Gastrocnemius medialis (tissue), 4 donors: ENCODE data around the gene ENG. TPM values are rescaled to one million over a fixed set of nuclear protein-coding genes. Genes with fewer than 3 reads are reported as not detected.

Experiments used
- ATAC-seq, 2 donors: fragments of 150-250 bp; one replicate each; pipeline ENCODE4 v1.9.1; 2016
- DNase-seq, 2 donors: peaks; one replicate each; pipeline ENCODE4 v3.0.0-alpha.2; 2019
- H3K27ac ChIP-seq, 4 donors: fragments of 200-600 bp; sonication (generic); 1 replicate in 1 of 4; 2 replicates in 3 of 4; pipeline ENCODE4 v1.5.1; 2016 to 2018; ENCODE audit warnings: mild to moderate bottlenecking in 2 of 4, moderate library complexity in 1 of 4
- H3K27me3 ChIP-seq, 3 donors: fragments of 200-600 bp; sonication (generic) in 2 of 3; 1 replicate in 1 of 3; 2 replicates in 2 of 3; pipeline versions ENCODE4 v1.5.1 to v1.6.0; 2016 to 2019; ENCODE audit warnings: mild to moderate bottlenecking in 1 of 3, moderate library complexity in 1 of 3
- H3K36me3 ChIP-seq, 2 donors: fragments of 200-600 bp; sonication (generic) in 1 of 2; one replicate each; pipeline ENCODE4 v1.5.1; 2017 to 2018
- H3K4me1 ChIP-seq, 2 donors: fragments of 200-600 bp; sonication (generic) in 1 of 2; one replicate each; pipeline ENCODE4 v1.5.1; 2016 to 2017; ENCODE audit warnings: mild to moderate bottlenecking in 2 of 2
- H3K4me3 ChIP-seq, 4 donors: fragments of 200-600 bp; sonication (generic) in 3 of 4; 1 replicate in 1 of 4; 2 replicates in 3 of 4; pipeline ENCODE4 v1.5.1; 2016 to 2019; ENCODE audit warnings: mild to moderate bottlenecking in 2 of 4
- H3K9me3 ChIP-seq, 3 donors: fragments of 200-600 bp; sonication (generic) in 2 of 3; 1 replicate in 1 of 3; 2 replicates in 2 of 3; pipeline ENCODE4 v1.5.1; 2016 to 2019
- POLR2A ChIP-seq, 2 donors: fragments of 450-650 bp; IDR thresholded peaks; one replicate each; pipeline ENCODE4 v1.6.1; 2017; ENCODE audit warnings: antibody characterized with exemption in 2 of 2, mild to moderate bottlenecking in 2 of 2, moderate library complexity in 2 of 2
- in situ Hi-C, 4 donors: fragments of 200-750 bp; cut with MboI; loops; one replicate each; pipeline versions ENCODE4 v1.15.0 to v1.8.0; 2017; ENCODE audit warnings: low sequenced_read_pairs in 4 of 4
- intact Hi-C: fragments of 100-400 bp; cut with DNase I; formaldehyde crosslinking; loops from one replicate; pipeline ENCODE4 v1.15.1; 2023; ENCODE audit warnings: low total_unique reads
- total RNA-seq, 4 donors: library from RNA; depleted of rRNA; stranded (reverse); fragments of >200 nt; gene quantifications; one replicate each; pipeline versions ENCODE4 v1.1.0 to v1.2.3, GENCODE V29; 2016
- TF ChIP-seq, protein P1 (sequence below), 5 experiments: fragments of 450-650 bp in 3 of 5; fragments of 200-600 bp in 2 of 5; sonication (generic) in 2 of 5; IDR thresholded peaks in 4 of 5; conservative IDR thresholded peaks in 1 of 5; 1 replicate in 4 of 5; 2 replicates in 1 of 5; pipeline ENCODE4 v1.5.1; 2016 to 2019; ENCODE audit warnings: antibody characterized with exemption in 5 of 5, mild to moderate bottlenecking in 3 of 5, moderate library complexity in 3 of 5

Gene ENG
- total RNA-seq, 4 donors from 2014 or later = 27.4 to 49.8 (median 32.6) TPM

DNA sequence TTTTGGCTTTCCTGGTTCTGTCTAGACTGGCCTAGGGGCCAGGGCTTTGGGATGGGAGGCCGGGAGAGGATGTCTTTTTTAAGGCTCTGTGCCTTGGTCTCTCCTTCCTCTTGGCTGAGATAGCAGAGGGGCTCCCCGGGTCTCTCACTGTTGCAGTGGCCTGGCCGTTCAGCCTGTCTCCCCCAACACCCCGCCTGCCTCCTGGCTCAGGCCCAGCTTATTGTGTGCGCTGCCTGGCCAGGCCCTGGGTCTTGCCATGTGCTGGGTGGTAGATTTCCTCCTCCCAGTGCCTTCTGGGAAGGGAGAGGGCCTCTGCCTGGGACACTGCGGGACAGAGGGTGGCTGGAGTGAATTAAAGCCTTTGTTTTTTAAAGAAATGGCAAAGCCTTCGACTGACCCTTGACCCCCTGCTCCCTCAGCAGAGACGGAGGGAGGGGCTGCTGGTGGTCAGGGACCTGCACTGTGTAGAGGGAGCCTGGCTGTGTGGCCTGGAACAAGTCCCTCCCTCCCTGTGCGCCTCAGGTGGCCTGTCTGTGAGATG, 40.7 kb downstream of the ENG start:
- H3K4me3 ChIP-seq = no peak overlapping the region
- peak overlapping the region in 1 of 4 donors; percentile 4 for H3K27ac ChIP-seq
- peaks cover 12% of the 10 kb centered on the region in 2 donors for H3K4me1 ChIP-seq
- intact Hi-C loops (no loop called here), in situ Hi-C loops (no loop called here)
- ATAC-seq (peak in 1 of 2 donors; percentile 9), DNase-seq (no peak)
- H3K27me3 ChIP-seq = no peaks in the 10 kb centered on the region
- H3K36me3 ChIP-seq = peaks cover 0 to 74% of the 10 kb centered on the region in 2 donors
- TF ChIP-seq, protein P1, sequence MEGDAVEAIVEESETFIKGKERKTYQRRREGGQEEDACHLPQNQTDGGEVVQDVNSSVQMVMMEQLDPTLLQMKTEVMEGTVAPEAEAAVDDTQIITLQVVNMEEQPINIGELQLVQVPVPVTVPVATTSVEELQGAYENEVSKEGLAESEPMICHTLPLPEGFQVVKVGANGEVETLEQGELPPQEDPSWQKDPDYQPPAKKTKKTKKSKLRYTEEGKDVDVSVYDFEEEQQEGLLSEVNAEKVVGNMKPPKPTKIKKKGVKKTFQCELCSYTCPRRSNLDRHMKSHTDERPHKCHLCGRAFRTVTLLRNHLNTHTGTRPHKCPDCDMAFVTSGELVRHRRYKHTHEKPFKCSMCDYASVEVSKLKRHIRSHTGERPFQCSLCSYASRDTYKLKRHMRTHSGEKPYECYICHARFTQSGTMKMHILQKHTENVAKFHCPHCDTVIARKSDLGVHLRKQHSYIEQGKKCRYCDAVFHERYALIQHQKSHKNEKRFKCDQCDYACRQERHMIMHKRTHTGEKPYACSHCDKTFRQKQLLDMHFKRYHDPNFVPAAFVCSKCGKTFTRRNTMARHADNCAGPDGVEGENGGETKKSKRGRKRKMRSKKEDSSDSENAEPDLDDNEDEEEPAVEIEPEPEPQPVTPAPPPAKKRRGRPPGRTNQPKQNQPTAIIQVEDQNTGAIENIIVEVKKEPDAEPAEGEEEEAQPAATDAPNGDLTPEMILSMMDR (IDR thresholded peaks at IDR 0.05 in 4 of 5, conservative IDR thresholded peaks at IDR 0.05 in 1 of 5) = no peak
- TF ChIP-seq POLR2A (IDR thresholded peaks at IDR 0.05) = no peak
- no peaks in the 10 kb centered on the region for H3K9me3 ChIP-seq

DNA sequence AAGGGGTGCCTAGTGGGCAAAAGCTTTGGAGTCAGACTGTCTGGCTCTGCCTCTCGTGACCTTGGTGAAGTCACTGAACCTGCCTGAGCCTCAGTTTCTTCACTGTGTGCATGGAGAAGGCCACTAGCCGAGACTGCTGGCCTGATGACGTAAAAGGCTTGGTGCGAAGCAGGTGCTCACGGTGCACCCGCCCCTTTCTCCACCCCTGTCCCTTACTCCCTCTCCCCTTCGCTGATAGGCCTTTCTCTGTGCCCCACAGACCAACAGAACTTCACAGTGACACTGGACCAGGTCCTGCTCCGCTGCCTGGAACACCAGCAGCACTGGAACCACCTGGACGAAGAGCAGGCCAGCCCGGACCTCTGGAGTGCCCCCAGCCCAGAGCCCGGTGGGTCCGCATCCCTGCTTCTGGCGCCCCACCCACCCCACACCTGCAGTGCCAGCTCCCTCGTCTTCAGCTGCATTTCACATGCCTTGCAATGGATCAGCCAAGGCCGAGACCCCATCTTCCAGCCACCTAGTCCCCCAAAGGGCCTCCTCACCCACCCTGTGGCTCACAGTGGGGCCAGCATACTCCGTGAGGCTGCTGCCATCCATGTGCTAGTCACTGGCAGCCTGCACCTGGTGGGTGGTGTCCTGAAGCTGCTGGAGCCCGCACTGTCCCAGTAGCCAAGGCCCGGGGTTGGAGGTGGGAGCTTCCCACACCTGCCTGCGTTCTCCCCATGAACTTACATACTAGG, 41.4 kb downstream of the ENG start:
- no peak for TF ChIP-seq POLR2A (IDR thresholded peaks at IDR 0.05)
- TF ChIP-seq, protein P1 (IDR thresholded peaks at IDR 0.05 in 4 of 5, conservative IDR thresholded peaks at IDR 0.05 in 1 of 5) = no peak
- DNase-seq (no peak), ATAC-seq (no peak)

DNA sequence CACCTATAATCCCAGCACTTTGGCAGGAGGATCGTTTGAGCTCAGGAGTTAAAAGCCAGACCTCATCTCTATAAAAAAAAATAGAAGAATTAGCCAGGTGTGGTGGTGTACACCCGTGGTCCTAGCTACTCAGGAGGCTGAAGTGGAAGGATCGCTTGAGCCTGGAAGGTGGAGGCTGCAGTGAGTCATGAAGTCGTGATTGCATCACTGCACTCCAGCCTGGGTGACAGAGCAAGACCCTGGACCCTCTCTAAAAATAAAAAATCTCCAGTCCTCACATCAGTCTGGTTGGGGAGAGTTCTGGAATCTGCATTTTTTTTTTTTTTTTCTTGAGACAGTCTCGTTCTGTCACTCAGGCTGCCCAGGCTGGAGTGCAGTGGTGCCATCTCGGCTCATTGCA, 42.4 kb downstream of the ENG start:
- Histone ChIP-seq H3K4me3 (no peak overlapping the region), H3K36me3 (peaks cover 0 to 87% of the 10 kb centered on the region in 2 donors)
- no peak for ATAC-seq

More for the DNA sequence above, 41.4 kb downstream of the ENG start:
- no peak overlapping the region for H3K4me3 ChIP-seq
- intact Hi-C loops (no loop called here), in situ Hi-C loops (no loop called here)
- peaks cover 0 to 80% of the 10 kb centered on the region in 2 donors for H3K36me3 ChIP-seq
- peaks cover 6 to 7% of the 10 kb centered on the region in 2 donors for H3K4me1 ChIP-seq
- no peaks in the 10 kb centered on the region for H3K9me3 ChIP-seq
- H3K27ac ChIP-seq = peak overlapping the region in 1 of 4 donors; percentile 4
- H3K27me3 ChIP-seq = no peaks in the 10 kb centered on the region

DNA sequence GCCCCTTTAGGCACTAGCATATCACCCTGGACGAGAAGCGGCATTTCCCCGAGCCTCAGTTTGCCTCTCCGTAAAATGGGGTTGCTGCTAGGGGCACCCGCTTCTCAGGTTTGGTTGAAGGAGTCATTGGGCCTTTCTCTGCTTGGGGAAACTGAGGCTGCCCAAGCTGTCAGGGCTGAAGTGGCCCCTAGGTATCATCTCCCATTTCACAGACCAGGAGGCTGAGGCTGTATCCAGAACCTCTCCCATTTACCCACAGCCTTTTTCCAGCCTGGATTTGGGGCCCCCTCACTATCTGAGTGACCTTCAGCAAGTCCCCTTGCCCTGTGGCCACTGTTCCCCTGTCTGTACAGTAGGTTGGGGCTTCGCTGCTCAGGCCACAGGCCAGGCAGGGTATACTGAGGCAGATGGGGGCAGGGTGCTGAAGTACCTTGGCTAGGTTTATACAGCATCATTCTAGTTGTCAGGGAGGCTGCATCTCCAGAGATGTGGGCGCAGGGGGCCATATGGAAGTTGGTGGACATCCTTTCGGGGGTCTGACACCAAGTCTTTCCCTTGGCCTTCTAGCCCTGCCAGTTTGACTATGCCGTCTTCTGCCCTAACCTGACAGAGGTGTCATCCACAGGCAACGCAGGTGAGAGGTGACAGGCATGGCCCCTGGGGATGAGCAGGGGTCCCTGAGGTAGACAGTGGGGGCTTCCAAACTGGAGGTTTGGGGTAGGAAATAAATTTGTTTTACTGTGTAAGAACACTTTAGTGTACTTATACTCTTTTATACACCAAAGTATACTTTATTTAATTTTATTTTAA, 43.9 kb downstream of the ENG start:
- Histone ChIP-seq H3K9me3 (no peaks in the 10 kb centered on the region), H3K4me1 (peaks cover 3 to 14% of the 10 kb centered on the region in 2 donors), H3K27ac (peak overlapping the region in 2 of 4 donors; percentile 49 to 55), H3K27me3 (no peaks in the 10 kb centered on the region), H3K36me3 (peaks cover 0 to 83% of the 10 kb centered on the region in 2 donors), H3K4me3 (no peak overlapping the region)
- DNase-seq = no peak
- TF ChIP-seq POLR2A (IDR thresholded peaks at IDR 0.05) = no peak
- TF ChIP-seq, protein P1 (IDR thresholded peaks at IDR 0.05 in 4 of 5, conservative IDR thresholded peaks at IDR 0.05 in 1 of 5) = no peak
- in situ Hi-C loops (no loop called here), intact Hi-C loops (no loop called here)
- no peak for ATAC-seq

More for the DNA sequence above, 42.4 kb downstream of the ENG start:
- in situ Hi-C loops = no loop called here
- Histone ChIP-seq H3K27ac (no peak overlapping the region), H3K9me3 (no peaks in the 10 kb centered on the region), H3K4me1 (peaks cover 3 to 4% of the 10 kb centered on the region in 2 donors), H3K27me3 (no peaks in the 10 kb centered on the region)
- TF ChIP-seq, protein P1 (IDR thresholded peaks at IDR 0.05 in 4 of 5, conservative IDR thresholded peaks at IDR 0.05 in 1 of 5) = no peak
- no peak for TF ChIP-seq POLR2A (IDR thresholded peaks at IDR 0.05)
- no peak for DNase-seq
- intact Hi-C loops = no loop called here
